CD4-positive, alpha-beta T cell treated with Interleukin-12 subunit alpha and Interleukin-12 subunit beta, for 1 hour (primary cell): Measurements from ENCODE around the gene NAE1.
"Not testable (repeated sequence)": the region's sequence is repeated elsewhere in the genome, so short reads cannot be mapped to it uniquely, and the experiment has no call there.

Experiments used
- DNase-seq: peaks from one replicate; pipeline ENCODE4 v3.0.0-alpha.2; 2020

NAE1 gene

DNA sequence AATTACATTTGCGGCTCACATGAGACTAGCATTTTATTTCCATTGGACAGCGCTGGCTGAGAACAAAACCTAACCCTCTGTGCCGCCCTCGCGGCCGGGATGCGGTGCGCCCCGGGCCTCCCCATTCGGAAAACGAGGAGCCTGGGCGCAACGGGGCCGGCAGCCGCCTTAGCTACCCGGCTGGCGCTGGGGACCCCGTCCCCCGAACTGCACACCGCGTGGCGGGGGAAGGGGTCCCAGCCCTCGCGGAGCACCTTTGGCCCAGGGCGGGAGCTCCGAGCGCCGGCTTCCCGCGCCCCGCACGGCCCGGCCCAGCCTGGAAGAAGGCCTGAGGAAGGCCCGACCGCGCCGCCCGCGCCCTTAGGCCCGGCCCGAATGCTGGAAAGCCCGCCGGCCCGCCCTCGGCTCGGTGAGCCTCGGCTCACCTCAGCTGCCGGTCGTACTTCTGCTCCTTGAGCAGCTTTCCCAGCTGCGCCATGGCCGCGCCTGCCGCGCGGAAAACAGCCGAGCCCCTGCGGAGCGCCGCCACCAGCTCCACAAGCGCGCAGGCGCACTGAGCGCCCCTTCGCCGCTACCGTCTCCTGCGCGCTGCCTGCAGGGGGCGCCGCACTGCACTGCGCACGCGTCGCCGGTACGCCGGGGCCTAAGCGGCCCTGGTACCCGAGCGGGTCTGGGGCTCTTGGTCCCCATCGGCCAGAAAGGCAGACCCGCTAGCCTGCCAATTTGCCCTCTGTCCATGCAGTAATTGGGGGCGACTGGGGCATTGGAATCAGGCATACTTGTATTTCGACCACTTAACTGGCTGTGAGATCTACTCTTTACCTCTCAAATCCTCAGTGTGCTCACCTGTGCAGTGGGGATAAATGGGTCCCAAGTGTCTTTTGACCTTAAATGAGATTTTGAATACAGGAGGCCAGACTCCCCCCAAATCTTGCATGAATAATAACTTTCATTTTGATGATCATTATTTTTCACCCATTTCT, at the start of gene NAE1:
Gene NAE1 (minus strand): TSS at position 555 of the 983 bp plus-strand sequence. CDS start 77 bp downstream, at position 478.
- peak; percentile 92 for DNase-seq

DNA sequence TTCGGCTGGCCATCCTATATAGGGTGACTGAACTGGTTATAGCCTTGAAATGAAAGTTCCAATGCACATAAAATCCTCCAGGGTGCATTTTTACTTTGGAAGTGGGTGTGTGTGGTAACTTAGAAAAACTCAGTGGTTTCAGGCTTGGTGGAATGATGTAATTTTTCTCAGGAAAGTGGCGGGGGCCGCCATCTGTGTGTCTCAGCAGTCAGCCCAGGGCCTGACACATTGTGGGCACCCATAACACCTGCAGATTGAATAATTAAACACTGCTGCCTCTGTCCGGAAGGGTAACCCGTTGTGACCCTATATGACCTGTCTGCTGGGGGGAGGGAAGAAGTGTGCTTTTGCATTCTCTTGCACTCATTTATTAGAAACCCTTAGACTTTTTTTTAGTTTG, 47.3 kb upstream of the NAE1 start:
- no peak for DNase-seq

DNA sequence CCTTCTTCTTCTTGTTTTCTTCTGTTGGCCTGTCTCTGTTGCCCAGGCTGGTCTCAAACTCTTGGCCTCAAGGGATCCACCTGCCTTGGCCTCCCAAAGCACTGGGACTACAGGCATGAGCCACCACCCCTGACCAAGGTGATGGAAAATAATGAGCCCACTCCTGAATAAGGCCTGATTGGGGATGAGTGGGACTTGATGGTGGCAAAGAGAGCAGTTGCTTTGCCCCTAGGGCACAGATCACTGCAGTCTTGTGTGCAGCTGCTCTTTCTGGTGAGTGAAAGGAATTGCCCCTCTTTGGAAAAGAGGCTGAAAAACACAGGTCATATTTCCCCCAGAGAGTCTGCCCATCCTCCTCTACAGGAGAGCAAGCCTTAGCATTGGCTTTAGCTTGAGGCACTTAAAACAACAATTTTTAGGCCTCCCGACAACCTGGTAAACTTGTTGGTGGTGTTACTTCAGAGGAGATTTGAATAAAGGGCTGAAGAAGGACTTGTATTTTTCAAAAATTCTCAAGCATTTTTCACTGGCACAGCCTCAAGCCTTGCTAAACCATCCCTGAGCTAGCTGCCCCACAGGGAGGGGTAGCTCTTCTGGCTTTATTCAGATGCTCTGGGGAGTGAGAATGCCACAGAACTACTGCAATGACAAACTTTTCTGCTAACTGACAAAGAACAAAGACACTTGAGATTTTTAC, 43.5 kb upstream of the NAE1 start:
- no peak for DNase-seq

DNA sequence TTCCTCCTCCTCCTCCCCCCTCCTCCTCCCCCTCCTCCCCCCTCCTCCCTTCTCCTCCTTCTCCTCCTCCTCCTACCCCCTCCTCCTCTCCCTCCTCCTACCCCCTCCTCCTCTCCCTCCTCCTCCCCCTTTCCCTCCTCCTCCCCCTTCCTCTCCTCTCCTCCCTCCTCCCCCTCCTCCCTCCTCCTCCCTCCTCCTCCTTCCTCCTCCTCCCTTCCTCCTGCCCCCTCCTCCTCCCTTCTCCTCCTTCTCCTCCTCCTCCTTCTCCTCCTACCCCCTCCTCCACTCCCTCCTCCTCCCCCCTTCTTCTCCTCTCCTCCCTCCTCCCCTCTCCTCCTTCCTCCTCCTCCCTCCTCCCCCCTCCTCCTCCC, 42.9 kb upstream of the NAE1 start:
- DNase-seq = no peak

DNA sequence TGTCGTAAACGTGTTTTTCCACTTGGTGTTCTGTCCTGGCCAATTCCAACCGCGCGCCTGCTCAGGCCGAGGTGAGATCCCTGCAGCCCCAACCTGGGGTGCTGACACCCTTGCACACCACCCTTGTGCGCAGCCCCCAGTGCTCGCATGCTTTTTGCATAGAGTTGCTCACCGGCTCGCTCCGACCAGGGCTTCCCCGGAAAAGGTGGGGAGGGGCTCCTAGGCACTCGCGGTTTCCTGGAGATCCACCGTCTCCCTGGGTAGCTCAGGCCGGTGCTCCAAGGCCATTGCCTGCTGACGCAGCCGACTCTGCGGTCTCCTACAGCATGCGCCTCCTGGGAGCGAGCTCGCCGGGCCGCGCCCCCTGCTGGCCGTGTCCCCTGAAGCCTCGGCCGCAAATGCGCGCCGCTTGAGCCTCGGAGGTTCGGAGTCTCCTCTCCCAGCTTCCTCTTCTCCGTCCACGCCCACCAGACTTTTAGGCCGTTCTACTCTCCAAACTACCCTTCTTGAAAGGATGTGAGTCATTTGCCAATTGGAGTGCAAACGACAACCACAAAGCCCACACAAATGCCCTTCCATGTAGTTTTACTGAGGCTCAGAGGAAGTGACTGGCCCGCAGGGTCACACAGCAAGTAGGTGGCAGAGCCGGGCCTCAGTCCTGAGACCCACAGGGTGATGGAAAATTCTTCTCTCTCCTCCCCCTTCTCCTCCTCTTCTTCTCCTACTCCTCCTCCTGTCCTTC, 42.3 kb upstream of the NAE1 start:
- DNase-seq = peak; percentile 90

DNA sequence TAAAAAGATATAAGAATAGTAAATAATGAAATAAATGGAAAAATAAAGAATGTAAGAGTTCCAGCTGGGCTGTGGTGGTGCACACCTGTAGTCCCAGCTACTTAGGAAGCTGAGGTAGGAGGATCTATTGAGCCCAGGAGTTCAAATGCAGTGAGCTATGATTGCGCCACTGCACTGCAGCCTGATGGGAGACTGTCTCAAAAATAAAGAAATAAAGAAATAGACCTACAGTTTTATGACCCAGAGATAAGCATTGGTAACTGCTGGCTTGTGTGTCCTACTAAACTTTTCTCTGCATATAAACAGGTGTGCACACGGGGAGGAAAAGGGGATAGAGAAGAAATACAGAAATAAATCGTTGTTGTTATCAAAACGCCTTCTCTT, 41.8 kb upstream of the NAE1 start:
- no peak for DNase-seq

DNA sequence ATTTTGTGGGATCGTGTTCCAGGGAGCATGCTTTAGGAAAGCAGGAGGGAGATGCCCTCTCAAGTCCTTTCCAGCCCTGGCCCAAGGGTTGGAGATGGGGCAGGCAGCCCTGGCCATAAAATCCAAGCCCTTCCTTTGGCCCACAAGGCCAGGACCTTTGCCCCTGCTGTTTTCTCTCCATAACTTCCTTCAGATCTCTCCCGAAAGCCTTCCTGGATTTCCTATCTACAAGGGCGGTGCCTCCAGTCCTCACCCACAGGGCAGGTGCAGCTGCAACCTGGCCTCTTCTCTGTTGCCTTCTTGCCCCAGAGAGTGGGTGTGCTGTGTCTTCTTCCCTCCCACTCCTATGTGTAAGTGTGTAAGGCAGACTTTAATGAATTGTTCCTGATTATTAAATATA, 41.1 kb upstream of the NAE1 start:
- DNase-seq = no peak

DNA sequence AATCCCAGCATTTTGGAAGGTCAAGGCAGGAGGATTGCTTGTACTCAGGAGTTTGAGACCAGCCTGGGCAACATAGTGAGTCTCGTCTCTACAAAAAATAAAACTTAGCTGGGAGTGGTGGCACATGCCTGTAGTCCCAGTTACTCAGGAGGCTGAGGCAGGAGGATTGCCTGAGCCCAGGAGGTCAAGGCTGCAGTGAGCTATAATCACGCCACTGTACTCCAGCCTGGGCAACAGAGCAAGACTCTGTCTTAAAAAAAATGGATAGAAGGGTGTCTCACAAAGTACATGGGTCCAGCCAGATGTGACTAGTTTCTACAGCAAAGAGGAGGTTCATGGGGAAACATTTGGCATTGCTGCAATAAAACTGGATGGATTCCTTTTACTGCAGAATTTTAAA, 40.6 kb upstream of the NAE1 start:
- DNase-seq = not testable (repeated sequence)

DNA sequence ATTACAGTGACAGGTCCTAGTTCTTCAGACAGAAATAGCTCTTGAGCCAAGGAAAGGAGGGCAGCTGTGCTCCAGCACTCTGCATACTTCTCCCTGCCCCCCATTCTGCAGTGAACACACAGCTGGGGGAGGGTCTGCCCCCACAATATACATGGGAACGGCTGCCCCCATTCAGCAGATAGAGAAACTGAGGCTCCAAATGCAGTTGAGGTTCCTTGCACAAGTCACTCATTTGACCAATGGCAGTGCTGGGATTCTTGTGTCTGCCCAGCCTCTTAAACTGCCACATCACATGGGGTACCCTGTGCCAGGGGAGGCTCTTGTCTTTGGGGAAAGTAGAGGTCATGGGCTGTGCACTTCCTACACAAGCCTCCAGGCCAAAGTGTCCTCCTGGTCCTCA, 38.6 kb upstream of the NAE1 start:
- no peak for DNase-seq

DNA sequence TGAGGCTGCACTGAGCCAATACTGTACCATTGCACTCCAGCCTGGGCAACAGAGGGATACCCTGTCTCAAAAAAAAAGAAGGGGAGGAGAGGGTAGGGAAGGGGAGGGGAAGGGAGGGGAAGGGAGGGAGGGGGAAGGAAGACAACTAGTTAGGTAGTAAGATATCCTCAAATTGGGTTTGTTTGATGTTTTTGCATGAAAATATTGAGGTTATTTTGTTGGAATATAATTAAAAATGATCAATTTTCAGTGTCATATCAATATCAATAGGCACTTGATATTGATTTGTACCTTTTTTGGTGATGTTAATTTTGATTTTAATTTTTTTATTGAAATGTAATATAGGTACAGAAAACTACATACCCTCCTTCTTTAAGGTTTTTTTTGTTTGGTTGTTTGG, 32.9 kb upstream of the NAE1 start:
- DNase-seq = no peak

DNA sequence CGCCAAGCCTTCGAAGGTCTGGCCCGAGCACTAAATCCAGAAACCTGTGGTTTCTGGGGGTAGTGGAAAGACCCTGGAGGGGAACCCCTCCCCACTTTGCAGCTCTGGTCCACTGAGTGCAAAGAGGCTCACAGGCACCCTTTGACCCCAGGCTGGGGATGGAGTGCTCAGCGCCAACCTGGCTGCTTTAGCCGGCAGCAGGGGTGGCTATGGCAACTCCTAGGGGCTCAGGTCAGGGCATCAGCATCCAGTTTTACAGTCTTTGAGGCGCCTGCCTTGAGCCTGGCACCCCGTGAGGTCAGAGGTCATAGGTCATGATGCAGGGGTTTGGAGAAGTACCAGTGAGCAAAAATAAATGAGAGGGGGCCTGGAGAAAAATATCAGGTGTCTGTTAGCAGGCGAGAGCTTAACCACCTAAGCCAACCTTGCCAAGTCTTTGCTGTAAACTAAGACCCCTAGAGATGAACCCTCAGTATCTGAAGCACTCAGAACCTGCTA, 31.3 kb upstream of the NAE1 start:
- no peak for DNase-seq

DNA sequence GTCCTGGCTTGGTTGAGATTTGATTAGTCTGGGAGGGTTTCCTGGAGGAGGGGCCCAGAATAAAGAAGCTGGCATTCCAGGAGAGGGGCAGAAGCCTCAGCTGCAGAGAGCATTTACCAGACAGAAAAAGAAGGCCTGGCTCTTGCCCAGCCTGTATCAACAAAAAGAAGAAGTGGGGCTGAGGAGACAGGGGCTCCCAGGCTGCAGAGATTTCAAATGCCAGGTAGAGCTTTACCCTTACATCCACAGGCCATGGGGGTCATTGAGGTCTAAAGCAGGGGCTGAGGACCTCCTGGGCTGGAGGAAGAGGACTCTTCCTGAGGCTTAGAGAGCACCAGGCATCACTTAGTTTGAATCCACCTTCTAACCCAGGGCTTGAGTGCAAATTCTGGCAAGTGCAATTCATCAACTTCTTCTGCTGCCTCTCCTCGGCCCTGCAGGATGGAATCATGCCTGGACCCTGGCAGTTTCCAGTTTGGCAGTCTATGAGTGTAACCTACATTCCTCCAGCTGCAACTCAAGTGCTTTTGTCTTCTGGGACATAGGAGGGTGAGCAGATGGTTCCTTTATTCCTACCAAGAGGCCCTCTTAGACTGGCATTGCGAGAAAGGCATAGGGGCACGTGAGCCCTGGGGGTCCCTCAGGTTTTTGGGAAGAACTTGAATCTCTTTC, 28.8 kb upstream of the NAE1 start:
- DNase-seq = no peak

DNA sequence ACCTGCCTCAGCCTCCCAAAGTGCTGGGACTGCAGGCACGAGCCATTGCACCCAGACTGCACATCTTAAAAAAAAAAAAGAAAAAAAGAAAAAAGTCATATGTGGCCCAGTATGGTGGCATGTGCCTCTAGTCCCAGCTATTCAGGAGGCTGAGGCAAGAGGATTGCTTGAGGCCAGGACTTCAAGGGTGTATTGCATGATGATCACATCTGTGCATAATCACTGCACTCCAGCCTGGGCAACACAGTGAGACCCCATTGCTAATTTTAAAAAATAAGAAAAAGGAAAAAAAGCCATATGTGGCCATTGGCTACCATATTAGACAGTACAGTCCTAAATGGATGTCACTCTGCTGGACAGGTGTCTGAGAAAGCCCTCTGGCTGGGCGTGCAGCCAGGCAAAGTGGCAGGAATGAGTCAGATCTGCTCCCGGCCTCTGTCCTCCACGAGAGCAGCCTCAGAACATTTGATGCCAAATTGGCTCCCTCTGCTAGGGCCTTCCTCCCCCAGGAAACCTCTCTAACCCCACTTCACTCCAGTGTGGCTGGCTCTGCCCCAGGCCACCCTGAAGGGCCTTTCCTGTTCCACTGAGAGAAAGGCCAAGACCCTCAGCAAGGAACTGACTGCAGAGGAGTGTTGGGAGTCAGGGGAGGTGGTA, 28.1 kb upstream of the NAE1 start:
- no peak for DNase-seq

DNA sequence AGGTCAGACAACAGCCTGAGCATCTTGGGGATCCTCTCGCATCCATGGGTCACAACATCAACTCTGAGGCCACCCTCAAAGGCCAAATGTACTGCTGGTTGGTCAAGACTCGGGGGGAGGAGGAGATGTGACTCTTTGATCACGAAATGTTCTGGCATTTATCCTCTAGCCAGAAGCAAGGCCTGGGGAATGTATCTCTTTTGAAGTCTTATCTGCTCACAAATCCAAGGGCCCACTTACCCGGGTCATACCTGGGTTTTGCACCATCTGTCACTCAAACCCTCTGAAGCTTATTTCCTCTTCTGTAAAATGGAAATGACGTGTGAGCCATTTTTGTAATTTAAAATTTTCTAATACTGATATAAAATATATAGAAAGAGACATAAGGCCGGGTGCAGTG, 26.7 kb upstream of the NAE1 start:
- no peak for DNase-seq

DNA sequence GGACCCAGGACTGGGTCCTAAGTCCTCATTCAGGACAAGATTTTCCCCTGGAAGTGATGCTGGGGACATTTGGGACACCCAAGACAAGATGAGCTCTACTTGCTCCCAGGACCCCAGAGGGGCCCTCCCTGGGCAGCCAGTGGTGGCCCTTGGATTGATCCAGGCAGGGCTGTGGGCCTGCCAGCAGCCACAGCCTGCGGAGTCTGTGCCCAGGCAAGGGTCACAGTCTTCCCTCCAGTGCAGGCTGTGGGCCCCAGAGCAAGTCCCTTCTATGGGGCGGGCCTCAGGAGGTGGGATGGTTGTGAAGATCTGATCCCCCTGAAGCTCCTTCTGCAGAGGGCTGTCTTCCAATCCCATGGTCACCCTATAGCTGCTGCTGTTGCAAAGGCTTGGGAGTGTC, 26.0 kb upstream of the NAE1 start:
- no peak for DNase-seq

DNA sequence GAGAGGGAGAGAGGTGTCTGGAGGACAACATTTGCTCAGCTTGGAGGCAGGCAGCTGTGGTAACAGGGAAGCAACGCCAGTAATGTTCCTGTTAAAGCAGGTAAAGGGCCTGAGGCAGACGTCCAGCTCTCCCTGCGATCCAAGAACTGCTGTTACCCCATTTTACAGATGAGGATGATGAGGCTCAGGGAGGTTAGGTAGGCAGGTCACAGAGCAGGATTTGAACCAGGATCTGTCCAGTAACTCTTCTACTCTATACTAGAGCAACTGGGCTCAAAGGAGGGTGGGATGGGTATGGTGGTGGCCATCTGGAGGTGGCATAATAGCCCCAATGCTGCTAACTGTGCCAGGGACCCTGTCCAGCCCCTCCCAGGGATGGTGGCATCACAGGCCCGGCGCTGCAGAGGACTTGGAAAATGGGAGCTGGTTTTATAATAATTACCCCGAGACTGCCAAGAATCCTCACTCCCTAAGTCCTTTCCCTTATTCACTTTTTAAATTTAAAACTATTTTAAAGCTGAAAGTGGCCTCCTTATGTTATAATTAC, 25.5 kb upstream of the NAE1 start:
- DNase-seq = no peak

DNA sequence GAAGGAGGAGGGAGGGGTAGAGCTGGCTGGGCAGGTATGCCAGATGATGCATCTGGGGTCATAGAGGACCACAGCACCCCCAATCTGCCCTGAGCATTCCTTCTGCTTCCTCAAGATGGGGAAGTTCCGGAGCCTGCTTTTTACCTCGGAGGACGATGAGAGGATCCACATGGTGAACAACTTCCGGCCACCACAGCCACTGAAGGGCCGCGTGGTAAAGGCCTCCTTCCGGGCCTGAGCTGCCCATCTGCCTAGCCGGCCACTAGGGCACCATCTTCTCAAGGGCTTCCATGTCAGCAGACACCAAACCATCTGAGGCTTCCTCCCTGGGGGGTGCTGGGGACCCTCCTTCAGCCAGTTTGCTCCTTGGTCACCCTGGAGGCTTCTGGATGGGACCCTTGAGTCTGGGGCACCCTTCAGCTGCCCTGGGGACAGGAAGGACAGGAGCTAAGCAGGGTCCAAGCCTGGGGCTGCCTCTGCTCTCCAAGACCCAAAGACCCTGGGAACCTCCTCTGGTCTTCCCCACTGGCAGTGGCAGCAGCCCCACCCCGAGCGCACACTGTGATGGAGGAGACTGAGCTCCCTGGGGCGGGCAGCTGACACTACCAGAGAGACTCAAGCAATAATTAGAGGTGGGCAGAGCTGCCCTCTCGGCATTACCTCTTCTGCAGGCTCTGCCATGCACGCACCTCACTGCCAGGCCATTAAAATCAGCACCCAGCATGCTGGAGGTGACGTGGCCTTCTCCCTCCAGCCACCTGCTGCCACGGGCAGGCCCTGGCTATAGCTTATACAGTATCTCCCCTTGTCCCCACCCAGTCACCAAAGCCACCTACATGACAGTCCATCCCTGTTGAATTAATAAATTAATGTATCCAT, 22.7 kb upstream of the NAE1 start:
- DNase-seq = no peak

DNA sequence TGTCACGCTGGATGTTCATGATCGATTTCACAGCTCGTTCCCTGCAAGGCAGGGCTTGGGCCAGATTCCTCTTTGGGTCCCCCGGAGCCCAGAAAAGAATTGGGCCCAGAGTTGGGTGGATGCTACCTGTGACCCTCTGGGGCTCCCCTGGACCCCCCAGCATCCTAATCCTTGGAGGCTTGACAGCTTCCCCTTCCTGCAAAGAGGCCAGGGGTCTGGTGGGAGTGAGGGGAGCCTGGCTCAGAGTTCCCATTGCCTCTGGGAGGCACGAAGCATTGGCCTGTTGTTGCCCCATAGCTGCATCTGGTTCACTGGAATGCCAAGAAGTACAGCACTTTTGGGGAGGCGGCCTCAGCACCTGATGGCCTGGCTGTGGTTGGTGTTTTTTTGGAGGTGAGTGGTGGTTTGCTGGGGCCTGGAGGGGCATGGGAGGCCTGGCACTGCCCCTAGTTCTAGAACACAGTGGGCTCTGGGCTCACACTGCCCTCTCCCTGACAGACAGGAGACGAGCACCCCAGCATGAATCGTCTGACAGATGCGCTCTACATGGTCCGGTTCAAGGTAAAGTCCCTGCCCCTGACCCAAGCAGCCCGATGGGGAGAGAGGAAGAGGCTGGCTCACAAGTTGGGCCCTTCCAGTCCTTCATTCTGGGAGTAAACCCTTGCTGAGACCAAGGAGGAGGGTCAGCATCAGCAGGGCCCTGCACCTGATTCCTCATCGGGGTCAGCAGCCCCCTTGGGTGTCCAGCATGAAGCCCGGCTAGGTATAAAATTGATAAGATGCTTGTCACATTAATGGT, 20.6 kb upstream of the NAE1 start:
- no peak for DNase-seq

DNA sequence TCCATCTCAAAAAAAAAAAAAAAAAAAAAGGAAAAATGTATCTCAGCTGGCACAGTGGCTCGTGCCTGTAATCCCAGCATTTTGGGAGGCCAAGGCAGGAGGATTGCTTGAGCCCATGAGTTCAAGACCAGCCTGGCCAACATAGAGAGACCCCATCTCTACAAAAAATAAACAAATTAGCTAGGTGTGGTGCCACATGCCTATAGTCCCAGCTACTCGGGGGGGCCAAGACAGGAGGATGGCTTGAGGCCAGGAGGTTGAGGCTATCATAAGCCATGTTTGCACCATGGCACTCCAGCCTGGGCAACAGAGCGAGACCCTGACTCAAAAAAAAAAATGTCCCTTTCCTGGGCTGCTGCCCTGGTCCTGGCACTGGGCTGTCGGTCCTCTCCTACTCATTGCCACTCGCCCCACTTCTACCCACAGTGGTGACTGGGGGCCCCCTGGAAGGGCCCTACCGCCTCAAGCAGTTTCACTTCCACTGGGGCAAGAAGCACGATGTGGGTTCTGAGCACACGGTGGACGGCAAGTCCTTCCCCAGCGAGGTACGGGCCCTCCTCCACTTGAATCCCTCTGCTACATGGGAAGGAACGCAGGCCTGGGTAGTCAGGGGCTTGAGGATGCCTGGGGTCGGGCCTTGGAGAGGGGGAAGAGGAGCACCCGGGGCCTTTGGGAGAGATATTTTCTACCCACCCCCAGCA, 19.5 kb upstream of the NAE1 start:
- DNase-seq = no peak
